ENCODE data around the gene FURIN. TPM values are rescaled to one million over a fixed set of nuclear protein-coding genes. Genes with fewer than 3 reads are reported as not detected.
"Not testable (repeated sequence)": the region's sequence is repeated elsewhere in the genome, so short reads cannot be mapped to it uniquely, and the experiment has no call there.

The FURIN gene
- total and polyA plus RNA-seq, 2 donors (not counting 1 experiment from before 2014, with no cell fraction given): 19.4 to 27.9 TPM

DNA sequence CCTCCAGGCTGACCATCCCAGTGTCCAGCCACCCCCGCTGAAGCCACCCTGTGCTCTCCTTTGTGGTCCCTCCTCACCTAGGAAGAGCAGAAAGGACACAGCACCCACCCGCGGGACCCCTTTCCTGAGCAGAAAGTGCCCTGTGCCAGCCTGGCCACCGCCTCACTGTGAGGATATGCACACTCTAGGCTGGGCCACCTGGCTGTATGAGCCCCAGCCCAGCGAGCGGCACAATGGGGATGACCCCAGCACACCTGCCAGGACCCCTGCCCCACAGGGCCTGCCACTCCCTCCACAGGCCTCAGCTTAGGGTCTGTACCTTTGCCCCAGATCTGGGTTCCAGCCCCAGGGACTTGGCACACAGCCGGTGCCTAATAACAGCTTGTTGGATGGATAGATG, 47.9 kb upstream of the FURIN start:
- Histone ChIP-seq H3K27ac (ENCODE audit: insufficient read depth, low read length) (no peak overlapping the region), H3K4me1 (ENCODE audit: control insufficient read depth, extremely low read depth, insufficient read depth, low read length) (no peaks in the 10 kb centered on the region), H3K4me2 (ENCODE audit: extremely low read depth, insufficient read depth, low read length) (no peak overlapping the region), H3K36me3 (ENCODE audit: control insufficient read depth, insufficient read depth, low read length) (no peaks in the 10 kb centered on the region), H4K20me1 (ENCODE audit: control insufficient read depth, extremely low read depth, insufficient read depth, low read length) (no peaks in the 10 kb centered on the region), H3K27me3 (ENCODE audit: control insufficient read depth, insufficient read depth, low read length) (no peaks in the 10 kb centered on the region), H2AFZ (ENCODE audit: low read length) (no peak overlapping the region), H3K79me2 (ENCODE audit: control insufficient read depth, insufficient read depth, low read length) (no peaks in the 10 kb centered on the region), H3K9me3 (ENCODE audit: control insufficient read depth, insufficient read depth, low read depth, low read length) (no peaks in the 10 kb centered on the region), H3K4me3 (replicated peaks in 1 of 4; ENCODE audit: control extremely low read depth in 1 of 4, insufficient read depth in 1 of 4, low read depth in 3 of 4, low read length in 4 of 4) (no peak overlapping the region), H3K9ac (ENCODE audit: insufficient read depth, low read length) (no peak overlapping the region)
- no peak for DNase-seq (ENCODE audit: low read depth in 2 of 2)
- TF ChIP-seq, protein P1, sequence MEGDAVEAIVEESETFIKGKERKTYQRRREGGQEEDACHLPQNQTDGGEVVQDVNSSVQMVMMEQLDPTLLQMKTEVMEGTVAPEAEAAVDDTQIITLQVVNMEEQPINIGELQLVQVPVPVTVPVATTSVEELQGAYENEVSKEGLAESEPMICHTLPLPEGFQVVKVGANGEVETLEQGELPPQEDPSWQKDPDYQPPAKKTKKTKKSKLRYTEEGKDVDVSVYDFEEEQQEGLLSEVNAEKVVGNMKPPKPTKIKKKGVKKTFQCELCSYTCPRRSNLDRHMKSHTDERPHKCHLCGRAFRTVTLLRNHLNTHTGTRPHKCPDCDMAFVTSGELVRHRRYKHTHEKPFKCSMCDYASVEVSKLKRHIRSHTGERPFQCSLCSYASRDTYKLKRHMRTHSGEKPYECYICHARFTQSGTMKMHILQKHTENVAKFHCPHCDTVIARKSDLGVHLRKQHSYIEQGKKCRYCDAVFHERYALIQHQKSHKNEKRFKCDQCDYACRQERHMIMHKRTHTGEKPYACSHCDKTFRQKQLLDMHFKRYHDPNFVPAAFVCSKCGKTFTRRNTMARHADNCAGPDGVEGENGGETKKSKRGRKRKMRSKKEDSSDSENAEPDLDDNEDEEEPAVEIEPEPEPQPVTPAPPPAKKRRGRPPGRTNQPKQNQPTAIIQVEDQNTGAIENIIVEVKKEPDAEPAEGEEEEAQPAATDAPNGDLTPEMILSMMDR (conservative IDR thresholded peaks at IDR 0.05 in 1 of 2, IDR thresholded peaks at IDR 0.05 in 1 of 2; ENCODE audit: low read depth in 1 of 2, low read length in 2 of 2): no peak
- no peak for TF ChIP-seq EZH2 (IDR thresholded peaks at IDR 0.05; ENCODE audit: low read length, missing control alignments)

DNA sequence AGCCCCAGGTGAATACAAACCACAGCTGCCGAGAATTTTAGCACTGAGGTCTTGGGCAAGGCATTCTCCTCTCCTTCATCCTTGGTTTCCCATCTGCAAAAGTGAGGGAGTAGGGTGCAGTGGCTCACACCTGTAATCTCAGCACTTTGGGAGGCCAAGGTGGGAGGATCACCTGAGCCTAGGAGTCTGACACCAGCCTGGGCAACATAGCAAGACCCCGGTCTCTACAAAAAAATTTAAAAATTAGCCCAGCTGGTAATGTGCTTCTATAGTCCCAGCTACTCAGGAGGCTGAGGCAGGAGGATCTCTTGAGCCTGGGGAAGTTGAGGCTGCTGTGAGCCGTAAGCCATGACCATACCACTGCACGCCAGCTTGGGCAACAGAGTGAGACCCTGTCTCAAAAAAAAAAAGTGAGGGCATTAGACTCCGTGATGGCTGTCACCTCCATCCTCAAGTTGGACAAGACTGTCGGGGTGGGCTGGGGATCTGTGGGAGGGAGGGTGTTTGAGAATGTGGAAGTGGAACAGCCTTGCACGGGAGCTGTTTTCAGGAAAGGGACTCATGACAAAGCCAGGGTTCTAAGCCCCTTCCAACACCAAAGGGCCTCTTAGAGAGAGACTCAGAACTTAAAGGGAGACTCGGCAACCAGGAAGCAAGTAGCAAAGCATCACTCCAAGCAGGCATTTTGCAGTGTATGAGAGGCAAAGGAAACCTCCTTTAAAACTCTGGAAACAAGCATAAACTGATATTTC, 46.0 kb upstream of the FURIN start:
- Histone ChIP-seq H4K20me1 (ENCODE audit: control insufficient read depth, extremely low read depth, insufficient read depth, low read length) (no peaks in the 10 kb centered on the region), H3K9ac (ENCODE audit: insufficient read depth, low read length) (no peak overlapping the region), H2AFZ (ENCODE audit: low read length) (no peak overlapping the region), H3K4me3 (replicated peaks in 1 of 4; ENCODE audit: control extremely low read depth in 1 of 4, insufficient read depth in 1 of 4, low read depth in 3 of 4, low read length in 4 of 4) (no peak overlapping the region), H3K27me3 (ENCODE audit: control insufficient read depth, insufficient read depth, low read length) (no peaks in the 10 kb centered on the region), H3K36me3 (ENCODE audit: control insufficient read depth, insufficient read depth, low read length) (no peaks in the 10 kb centered on the region), H3K27ac (ENCODE audit: insufficient read depth, low read length) (no peak overlapping the region), H3K79me2 (ENCODE audit: control insufficient read depth, insufficient read depth, low read length) (no peaks in the 10 kb centered on the region), H3K4me1 (ENCODE audit: control insufficient read depth, extremely low read depth, insufficient read depth, low read length) (no peaks in the 10 kb centered on the region), H3K4me2 (ENCODE audit: extremely low read depth, insufficient read depth, low read length) (no peak overlapping the region), H3K9me3 (ENCODE audit: control insufficient read depth, insufficient read depth, low read depth, low read length) (no peaks in the 10 kb centered on the region)
- DNase-seq (ENCODE audit: low read depth in 2 of 2): no peak
- TF ChIP-seq, protein P1 (conservative IDR thresholded peaks at IDR 0.05 in 1 of 2, IDR thresholded peaks at IDR 0.05 in 1 of 2; ENCODE audit: low read depth in 1 of 2, low read length in 2 of 2): no peak
- no peak for TF ChIP-seq EZH2 (IDR thresholded peaks at IDR 0.05; ENCODE audit: low read length, missing control alignments)

DNA sequence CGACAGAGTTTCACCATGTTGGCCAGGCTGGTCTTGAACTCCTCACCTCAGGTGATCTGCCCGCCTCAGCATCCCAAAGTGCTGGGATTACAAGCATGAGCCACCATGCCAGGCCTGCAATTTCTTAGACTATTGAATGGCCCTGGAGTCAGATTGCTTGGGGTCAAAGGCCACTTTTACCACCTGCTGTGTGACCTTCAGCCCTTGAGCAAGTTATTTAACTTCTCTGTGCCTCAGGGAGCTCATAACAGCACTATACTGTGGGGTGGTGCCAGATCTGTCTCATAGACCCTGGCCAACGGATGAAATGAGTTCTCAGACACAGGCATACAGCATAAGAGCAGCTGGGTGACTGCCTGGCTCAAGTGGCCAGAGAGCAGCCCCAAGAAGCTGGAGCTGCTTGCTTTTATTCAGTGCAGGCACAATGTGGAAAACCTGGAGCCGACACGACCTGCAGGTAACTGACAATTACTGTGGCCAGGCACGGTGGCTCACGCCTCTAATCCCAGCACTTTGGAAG, 44.9 kb upstream of the FURIN start:
- no peak for TF ChIP-seq EZH2 (IDR thresholded peaks at IDR 0.05; ENCODE audit: low read length, missing control alignments)
- TF ChIP-seq, protein P1 (conservative IDR thresholded peaks at IDR 0.05 in 1 of 2, IDR thresholded peaks at IDR 0.05 in 1 of 2; ENCODE audit: low read depth in 1 of 2, low read length in 2 of 2): no peak
- no peak overlapping the region for H3K9ac ChIP-seq (ENCODE audit: insufficient read depth, low read length)
- no peaks in the 10 kb centered on the region for H4K20me1 ChIP-seq (ENCODE audit: control insufficient read depth, extremely low read depth, insufficient read depth, low read length)
- DNase-seq (ENCODE audit: low read depth in 2 of 2): no peak
- H3K36me3 ChIP-seq (ENCODE audit: control insufficient read depth, insufficient read depth, low read length): no peaks in the 10 kb centered on the region
- no peaks in the 10 kb centered on the region for H3K27me3 ChIP-seq (ENCODE audit: control insufficient read depth, insufficient read depth, low read length)
- H2AFZ ChIP-seq (ENCODE audit: low read length): no peak overlapping the region
- no peaks in the 10 kb centered on the region for H3K9me3 ChIP-seq (ENCODE audit: control insufficient read depth, insufficient read depth, low read depth, low read length)
- no peak overlapping the region for H3K4me3 ChIP-seq (replicated peaks in 1 of 4; ENCODE audit: control extremely low read depth in 1 of 4, insufficient read depth in 1 of 4, low read depth in 3 of 4, low read length in 4 of 4)
- no peak overlapping the region for H3K4me2 ChIP-seq (ENCODE audit: extremely low read depth, insufficient read depth, low read length)
- no peaks in the 10 kb centered on the region for H3K79me2 ChIP-seq (ENCODE audit: control insufficient read depth, insufficient read depth, low read length)
- H3K4me1 ChIP-seq (ENCODE audit: control insufficient read depth, extremely low read depth, insufficient read depth, low read length): no peaks in the 10 kb centered on the region
- H3K27ac ChIP-seq (ENCODE audit: insufficient read depth, low read length): no peak overlapping the region

DNA sequence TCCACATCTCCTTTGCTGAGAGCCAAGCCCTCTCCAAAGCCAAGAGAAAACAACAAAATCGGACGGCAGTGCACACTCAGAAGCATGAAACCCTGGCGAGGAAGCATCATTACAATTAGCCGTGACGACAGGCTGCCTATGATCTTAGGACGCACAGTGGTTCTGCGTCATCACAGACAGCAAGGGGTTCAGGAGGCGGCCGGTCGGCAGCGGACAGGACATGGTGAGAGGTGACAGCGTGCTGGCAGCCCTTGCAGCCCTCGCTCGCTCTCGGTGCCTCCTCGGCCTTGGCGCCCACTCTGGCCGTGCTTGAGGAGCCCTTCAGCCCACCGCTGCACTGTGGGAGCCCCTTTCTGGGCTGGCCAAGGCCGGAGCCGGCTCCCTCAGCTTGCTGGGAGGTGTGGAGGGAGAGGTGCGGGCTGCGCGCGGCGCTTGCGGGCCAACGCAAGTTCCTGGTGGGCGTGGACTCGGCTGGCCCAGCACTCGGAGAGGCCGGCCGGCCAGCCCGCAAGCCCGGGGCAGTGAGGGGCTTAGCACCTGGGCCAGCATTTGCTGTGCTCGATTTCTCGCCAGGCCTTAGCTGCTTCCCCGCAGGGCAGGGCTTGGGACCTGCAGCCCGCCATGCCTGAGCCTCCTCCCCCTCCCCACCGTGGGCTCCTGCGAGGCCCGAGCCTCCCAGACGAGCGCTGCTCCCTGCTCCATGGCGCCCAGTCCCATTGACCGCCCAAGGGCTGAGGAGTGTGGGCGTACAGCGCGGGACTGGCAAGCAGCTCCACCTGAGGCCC, 43.1 kb upstream of the FURIN start:
- not testable (repeated sequence) for H3K4me2 ChIP-seq (ENCODE audit: extremely low read depth, insufficient read depth, low read length); H3K9ac ChIP-seq (ENCODE audit: insufficient read depth, low read length); DNase-seq (ENCODE audit: low read depth in 2 of 2); H3K4me1 ChIP-seq (ENCODE audit: control insufficient read depth, extremely low read depth, insufficient read depth, low read length); H3K36me3 ChIP-seq (ENCODE audit: control insufficient read depth, insufficient read depth, low read length); H3K27ac ChIP-seq (ENCODE audit: insufficient read depth, low read length); H4K20me1 ChIP-seq (ENCODE audit: control insufficient read depth, extremely low read depth, insufficient read depth, low read length); H3K79me2 ChIP-seq (ENCODE audit: control insufficient read depth, insufficient read depth, low read length); H3K27me3 ChIP-seq (ENCODE audit: control insufficient read depth, insufficient read depth, low read length); H2AFZ ChIP-seq (ENCODE audit: low read length); H3K4me3 ChIP-seq (replicated peaks in 1 of 4; ENCODE audit: control extremely low read depth in 1 of 4, insufficient read depth in 1 of 4, low read depth in 3 of 4, low read length in 4 of 4); H3K9me3 ChIP-seq (ENCODE audit: control insufficient read depth, insufficient read depth, low read depth, low read length)

Measured in fibroblast of lung (primary cell).